UCSD-AML1 (cell line): ENCODE data around the gene SMIM14.
"Not testable (repeated sequence)": the region's sequence is repeated elsewhere in the genome, so short reads cannot be mapped to it uniquely, and the experiment has no call there.

Source experiments
- DNase-seq: peaks from one replicate; lab custom pipeline; 2025; ENCODE audit not compliant: unreplicated experiment; lab: John Stamatoyannopoulos, UW

Gene SMIM14

DNA sequence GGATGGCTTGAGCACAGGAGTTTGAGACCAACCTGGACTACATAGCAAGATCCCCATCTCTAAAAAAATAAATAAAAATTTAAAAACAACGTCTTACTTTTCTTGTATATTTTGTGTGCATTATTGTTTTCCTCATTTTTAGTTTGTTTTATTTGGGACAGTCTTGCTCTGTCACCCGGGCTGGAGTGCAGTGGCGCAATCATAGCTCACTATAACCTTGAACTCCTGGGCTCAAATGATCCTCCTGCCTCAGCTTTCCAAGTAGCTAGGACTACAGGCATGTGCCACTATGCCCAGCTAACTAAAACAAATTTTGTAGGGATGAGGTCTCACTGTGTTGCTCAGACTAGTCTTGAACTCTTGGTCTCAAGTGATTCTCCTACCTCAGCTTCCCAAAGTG is 9.5 kb upstream of the SMIM14 start:
- DNase-seq = no peak

DNA sequence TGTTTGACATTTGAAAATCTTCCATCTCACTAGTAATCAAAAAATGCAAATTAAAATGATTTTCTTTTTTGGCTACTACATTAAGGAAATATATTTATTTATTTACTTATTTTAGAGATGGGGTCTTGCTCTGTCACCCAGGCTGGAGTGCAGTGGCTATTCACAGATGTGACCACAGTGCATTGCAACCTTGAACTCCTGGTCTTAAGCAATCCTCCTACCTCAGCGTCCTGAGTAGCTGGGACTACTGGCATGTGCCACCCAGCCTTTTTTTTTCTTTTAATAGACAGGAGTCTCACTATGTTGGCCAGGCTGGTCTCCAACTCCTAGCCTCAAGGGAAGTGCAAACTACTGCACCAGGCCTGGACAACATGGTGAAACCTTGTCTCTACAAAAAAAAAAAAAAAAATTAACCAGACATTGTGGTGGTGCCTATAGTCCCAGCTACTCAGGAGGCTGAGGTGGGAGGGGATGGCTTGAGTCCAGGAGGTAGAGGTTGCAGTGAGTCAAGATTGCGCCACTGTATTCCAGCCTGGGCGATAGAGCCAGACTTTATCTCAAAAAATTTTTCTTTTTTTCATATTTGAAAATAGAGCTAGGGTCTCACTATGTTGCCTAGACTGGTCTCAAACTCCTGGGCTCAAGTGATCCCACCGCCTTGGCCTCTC is 4.4 kb upstream of the SMIM14 start:
- DNase-seq = no peak

DNA sequence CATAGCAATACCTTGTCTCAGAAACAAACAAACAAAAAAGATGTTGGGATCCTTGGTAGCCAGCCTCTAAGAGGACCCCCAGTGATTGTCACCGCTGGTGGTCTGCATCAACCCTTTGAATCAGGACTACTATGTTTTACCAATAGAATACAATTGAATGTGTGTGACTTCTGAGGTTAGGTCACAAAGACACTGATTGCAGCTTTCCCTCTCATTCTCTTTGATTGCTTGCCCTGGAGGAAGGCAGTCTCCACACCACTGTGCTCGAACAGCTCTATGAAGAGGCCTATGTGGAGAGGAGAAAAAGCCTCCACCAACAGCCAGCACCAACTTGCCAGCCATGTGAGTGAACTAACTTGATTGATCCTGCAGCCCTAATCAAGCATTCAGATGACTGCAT is 2.8 kb upstream of the SMIM14 start:
- DNase-seq = no peak

DNA sequence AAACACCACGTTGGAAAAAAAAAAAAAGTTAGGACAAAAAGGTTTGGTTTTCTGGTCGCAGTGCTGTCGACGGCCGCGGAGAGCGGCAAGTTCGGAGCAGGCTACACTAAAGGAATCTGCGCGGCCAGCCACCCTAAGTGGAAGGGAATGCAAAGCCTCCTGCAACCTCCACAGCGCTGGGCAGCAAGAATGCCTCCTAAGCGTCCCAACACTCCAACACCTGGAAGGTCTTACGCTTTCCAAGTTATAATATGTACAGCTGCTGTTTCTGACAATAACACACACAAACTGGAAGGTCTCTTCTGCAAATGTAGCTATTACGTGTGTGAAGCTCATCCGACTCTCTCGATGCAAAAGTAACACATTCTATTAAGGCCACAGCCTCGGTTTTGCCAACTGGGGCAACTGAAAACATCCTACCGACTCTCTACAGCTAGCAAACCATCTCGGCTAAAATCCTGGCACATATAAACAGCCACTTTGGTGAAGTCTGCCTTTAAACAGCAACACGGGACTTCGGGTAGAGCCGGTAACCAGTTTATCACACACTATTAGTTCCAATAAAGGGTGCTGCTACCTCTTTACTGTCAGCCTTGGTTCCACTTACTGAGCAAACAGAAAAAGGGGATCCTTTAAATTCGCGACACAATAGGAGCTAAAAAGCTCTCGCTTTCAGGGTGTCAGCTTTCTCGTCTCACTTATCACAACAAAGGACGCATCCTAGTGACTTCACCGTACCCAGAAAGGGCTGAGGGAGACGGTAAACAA is 895 bp downstream of the SMIM14 start:
- peak; percentile 39 for DNase-seq

DNA sequence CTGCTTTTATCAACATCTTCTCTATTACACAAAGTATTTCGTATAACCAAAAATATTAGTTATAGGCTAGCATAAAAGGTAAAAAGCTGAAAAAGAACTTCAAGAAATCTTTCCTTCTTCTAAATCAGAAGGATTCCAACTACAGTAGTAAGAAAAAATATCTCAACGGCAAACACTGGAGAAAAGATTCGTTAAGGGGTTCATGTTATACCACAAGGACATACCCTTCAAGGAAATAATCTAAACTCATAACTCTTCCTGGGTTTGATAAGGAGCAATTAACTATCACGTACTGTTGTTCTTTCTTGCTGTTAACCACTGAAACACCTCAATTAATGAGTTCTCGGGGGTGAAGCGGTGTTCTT is 1.5 kb downstream of the SMIM14 start:
- DNase-seq = no peak

DNA sequence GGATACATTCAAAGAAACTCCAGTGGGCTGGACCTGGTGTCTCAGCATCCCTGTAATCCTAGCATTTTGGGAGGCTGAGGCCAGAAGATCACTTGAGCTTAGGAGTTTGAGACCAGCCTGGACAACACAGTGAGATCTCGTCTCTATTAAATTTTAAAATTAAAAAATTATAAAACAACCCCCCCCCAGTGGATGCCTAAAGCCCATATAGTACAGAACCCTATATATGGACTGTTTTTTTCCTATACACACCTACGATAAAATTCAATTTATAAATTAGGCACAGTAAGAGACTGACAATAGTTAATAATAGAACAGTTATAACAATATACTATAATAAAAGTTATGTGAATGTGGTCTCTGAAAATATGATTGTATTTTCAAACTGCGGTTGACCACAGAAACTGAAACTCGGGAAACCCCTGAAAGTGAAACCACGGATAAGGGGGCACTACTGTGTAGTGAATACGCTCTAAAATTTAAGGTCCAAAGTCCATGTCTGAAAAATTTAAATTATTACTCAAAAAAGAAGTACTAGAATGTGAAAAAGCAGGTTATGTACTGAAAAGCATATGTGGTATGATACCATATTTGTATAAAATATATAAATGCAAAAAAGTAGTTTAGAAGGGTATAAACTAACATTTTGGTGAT is 2.0 kb downstream of the SMIM14 start:
- no peak for DNase-seq

DNA sequence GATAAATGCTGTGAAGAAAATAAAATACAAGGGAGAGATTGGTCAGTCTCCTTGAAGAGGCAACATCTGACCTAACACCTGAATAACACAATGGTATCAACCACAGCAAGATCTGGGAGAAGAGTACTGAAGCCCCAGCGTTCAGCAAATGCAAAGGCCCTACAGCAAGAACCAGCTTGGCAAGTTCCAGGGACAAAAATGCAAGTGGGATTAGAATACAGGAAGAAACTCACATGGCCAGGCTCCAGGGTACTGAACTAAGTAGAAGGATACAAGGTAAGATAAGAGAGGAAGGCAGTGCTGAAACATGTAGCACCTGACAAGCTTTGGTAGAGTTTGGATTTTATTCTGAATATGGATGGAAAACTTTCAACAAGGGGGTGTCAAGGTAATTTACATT is 3.6 kb downstream of the SMIM14 start:
- no peak for DNase-seq

DNA sequence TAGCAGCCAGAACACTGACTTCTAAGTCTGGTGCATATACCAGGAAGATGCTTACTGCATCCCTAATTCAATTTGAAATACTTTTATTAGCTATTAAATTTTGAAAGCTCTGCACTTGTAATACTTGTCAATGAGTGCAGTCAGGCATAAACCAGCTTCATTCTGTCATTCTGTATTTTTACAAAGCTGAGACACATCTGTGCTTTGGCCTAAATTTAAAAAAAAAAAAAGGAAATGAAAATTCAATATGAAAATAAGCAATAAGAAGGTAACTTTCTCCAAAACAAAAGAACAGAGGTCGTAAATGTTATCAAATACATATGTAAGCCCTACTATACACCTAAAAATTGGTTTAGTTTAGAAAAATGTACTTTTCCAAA is 7.0 kb downstream of the SMIM14 start:
- DNase-seq = no peak

DNA sequence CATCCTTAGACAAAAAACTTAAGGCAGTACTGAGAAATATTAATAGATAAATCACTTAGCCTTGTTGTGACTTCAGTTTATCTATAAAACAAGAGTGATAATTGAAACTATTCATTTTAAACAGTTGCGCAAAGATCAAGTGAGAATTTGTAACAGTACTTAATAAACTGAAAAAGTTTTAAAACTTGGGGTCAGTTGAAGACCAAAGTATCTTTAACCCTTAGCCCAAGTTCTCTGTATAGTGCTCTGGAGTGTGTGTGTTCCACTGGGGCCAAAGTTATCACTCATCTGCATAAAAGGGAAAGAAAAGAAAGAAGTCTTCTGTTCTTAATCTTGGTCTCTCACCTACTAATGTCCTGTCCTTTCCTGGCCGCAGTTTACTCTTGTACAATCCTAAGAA is 11.3 kb downstream of the SMIM14 start:
- no peak for DNase-seq

DNA sequence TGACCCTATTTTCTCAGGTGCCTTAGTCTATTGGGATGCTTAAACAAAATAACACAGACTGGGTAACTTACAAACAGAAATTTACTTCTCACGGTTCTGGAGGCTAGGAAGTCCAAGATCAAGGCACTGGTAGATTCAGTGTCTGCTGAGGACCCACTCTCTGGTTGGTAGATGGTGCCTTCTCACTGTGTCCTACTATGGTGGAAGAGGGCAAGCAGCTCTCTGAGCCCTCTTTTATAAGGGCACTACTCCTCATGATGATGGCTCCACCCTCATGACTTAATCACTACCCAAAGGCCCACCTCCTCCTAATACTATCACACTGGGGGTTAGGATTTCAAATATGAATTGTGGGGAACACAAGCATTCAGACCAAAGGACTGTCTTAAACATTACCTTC is 11.8 kb downstream of the SMIM14 start:
- DNase-seq = no peak

DNA sequence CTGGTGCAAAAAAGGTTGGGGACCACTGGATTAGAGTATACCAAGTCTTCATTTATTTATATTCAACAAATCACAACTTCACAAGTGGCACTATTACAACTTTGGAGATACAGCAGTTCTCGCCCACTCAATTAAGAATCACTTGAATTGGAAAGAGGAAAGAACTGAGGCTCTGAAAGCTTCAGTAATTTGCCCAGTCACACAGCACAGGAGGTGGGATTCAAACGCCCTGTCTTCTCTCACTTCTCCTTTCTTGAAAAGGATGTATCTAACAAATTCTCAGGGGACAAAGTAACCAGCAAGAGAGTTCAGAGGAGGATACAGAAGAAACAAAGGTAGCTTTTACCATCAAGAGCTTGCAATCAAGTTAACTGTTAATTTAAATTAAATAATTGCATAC is 12.4 kb downstream of the SMIM14 start:
- DNase-seq = no peak

DNA sequence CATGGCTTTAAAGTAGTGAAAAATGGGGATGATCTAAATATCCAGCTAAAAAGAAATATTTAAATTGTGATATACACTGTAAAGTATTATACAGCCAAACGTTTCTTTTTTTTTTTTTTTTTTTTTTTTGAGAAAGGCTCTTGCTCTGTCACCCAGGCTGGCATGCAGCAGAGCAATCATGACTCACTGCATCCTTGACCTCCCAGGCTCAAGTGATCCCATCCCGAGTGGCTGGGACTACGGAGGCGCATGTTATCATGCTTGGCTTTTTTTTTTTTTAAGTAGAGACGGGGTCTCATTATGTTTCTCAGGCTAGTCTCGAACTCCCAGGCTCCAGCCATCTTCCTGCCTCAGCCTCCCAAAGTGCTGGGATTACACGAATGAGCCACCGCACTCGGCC is 17.1 kb downstream of the SMIM14 start:
- no peak for DNase-seq

DNA sequence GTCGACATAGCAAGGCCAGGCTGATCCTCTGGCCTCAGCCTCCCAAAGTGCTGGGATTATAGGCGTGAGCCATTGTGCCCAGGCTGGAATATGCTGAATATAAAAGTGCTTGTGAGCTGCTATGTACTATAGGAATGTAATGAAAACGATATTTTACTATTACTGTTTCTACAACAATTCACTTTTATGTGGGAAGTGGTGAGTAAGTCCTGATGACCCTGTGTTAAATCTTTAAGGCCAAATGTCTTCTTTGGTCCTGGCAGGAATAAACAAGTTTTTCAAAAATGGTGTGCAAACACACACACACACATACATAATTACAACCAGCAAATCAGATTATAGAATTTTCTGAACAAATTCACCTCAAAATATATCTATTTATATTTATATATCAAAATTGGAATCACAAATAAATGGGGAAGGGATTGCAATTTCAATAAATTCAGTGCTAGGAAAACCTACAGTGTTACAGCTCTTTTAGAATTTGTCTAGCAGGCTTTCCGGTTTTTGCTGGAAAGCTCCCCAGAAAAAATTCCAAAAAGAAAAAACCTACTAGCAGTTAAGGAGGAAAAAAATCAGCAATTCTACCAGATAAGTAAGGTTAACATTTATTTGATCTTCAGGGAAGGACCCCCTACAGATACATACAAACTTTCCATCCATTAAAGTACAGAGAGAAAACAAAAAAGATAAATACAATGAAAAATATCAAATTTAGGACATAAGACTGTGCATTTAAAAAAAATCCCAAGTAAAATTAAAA is 17.9 kb downstream of the SMIM14 start:
- DNase-seq = no peak

DNA sequence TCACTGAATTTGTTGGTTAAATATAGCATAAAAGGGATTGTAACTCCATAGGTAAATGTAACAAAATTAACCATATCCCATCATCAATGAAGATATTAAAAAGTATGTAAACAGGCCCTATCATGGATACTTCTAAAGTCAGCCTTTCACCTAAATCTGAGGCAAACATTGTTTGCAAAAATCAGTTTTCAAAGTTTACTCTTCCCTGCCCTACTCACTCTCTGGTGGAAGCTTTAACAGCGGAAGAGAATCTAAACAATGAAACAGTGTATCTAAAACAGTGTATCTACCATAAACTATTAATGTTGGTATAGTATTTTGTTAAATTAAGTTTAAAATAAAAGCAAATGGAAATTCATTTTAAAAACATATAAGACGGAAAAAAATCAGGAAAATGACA is 21.1 kb downstream of the SMIM14 start:
- no peak for DNase-seq

DNA sequence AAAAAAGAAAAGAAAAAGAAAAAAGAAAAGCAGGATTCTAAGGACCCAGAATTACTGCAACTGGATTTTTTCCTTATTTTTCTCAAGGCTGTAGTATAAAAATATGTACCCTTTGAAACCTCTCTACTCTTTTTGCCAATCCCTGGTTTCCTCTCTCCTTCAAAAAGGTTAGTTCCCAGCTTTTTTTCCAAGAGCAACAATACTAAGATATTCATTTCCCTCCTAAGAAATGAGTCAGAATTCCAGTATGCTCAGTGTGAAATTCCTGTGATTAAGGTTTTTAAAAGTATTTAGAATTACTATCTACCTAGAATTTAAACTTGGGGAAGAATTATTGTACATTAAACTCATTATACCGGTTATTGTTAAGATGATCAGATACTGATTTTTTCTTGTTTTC is 22.0 kb downstream of the SMIM14 start:
- no peak for DNase-seq

DNA sequence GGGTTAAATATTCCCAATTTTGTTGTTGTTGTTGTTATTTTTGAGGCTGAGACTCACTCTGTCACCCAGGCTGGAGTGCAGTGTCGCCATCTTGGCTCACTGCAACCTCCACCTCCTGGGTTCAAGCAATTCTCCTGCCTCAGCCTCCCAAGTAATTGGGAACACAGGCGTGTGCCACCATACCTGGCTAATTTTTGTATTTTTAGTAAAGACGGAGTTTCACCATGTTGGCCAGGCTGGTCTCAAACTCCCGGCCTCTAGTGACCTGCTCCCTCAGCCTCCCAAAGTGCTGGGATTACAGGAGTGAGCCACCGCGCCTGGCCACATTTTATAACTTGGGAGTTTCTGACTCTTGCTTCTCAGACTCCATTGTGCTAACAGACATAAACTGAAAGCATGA is 22.6 kb downstream of the SMIM14 start:
- DNase-seq = not testable (repeated sequence)

DNA sequence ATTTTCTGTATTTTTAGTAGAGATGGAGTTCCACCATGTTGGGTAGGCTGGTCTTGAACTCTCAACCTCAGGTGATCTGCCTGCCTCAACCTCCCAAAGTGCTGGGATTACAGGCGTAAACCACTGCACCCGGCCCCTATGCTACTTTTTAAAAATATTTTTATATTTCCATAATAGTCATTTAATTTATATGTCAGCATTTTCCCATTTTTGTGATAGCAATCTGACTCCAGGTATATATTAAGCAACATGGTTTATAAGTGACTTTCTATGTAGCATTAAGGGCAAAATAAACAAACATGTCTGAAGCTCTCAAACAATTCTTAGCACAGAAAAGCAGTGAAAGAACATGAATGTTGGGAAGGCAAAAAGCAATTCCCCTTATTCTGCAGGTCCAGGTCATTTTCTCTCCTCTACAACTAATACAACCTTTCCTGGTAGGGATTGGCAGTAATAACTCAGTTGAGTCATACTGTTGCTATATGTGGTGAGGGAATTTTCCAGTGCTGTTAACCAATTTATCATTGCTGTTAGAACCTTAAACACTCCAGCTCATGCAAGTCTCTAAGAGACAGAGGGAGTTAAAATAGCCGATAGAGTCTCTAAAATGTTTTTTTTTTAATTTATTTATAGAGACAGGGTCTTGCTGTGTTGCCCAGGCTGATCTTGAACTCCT is 24.0 kb downstream of the SMIM14 start:
- no peak for DNase-seq

DNA sequence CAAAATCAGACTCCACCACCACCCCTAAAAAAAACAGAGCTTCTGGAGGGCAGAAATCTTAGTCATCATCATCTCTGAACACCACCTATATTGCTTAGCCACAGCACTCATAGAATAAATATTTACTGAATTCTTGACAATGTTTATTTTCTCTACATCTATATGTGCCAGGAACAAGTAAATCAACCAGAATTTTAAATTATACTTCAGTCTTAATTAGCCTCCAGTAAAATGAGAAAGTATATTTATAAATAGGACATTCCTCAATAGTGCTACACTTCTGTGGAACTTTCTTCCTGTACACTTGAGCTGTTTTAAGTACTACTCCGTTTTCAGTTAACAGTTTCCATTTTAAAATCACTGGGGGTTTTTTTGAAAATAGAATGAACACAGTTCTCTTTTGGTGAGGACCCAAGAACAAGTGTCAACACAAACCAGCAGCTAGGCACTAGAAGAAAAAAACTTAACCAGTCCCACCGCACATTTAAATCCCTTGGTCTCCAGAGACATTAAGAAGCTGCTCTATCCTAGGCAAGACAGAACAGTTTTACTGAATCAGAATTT is 25.5 kb downstream of the SMIM14 start:
- DNase-seq = no peak

DNA sequence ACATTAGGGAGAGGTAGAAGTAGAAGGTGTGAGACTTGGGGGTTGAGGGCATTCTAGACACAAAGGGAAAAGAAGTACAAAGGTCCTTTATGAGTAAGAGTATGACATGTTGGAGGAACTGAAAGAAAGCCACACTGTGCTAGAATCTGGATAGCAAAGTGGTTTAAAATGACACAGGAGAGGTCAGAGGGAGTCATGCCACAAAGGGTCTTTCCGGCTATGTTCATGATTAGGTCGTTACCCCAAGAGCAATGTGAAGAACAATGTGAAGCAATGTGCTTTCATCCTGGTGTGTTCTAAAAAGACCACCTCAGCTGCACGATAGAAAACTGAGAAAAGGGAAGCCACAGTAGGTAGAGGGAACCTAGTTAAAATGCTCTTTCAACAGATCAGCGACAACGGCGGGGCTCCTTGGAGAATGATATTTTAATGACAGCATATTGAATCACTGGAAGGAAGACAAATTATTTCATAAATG is 29.2 kb downstream of the SMIM14 start:
- DNase-seq = no peak

DNA sequence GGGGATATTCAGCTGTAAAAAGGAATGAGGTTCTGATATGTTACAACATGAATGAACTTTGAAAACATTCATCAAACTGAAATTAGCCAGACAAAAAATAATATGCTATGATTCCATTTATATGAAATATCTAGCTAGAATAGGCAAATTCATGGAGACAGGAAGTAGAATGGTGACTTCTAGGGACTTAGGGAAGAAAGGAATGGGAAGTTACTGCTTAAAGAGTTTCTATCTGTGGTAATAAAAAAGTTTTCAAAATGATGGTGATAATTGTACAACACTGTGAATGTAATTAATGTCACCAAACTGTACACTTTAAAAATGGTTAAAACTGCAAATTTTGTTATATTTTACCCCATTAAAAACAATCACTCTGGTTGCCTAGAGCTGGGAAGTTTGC is 30.2 kb downstream of the SMIM14 start:
- DNase-seq = no peak

DNA sequence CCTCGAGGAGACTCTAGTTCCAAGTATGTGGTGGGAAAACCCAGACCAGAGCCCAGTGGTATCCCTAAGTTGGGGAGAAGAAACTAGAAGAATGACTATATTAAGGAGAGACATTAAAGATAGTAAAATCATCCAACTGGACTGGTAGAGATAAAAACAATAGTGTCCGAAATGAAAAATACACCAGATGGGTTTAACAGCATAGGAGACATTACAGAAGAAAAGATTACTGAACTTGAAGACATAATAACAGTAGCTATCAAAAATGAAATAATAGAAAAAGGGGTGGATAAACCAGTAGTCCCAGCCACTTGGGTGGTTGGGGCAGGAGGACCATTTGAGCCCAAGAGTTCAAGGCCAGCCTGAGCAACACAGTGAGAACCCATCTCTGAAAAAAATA is 31.9 kb downstream of the SMIM14 start:
- DNase-seq = no peak
